Effector memory CD8-positive, alpha-beta T cell (primary cell): ENCODE results near the gene PITPNM3.
A peak's percentile ranks its signal among the peaks of the same experiment; 100 is the strongest.

Experiments used
- ATAC-seq: fragments of 150-1000 bp; cut with Tn5 transposase; replicated peaks from 2 replicates; pipeline ENCODE4 v1.10.0; 2021; ENCODE audit warnings: mild to moderate bottlenecking, moderate library complexity
- DNase-seq, 3 experiments: peaks; one replicate each; pipeline ENCODE4 v3.0.0; 2021
- H3K27ac Mint-ChIP-seq, 2 donors: one replicate each; pipeline ENCODE4 v1.8.0; 2022; ENCODE audit warnings: mild to moderate bottlenecking in 2 of 2, mixed read lengths in 2 of 2, moderate library complexity in 2 of 2
- H3K27me3 Mint-ChIP-seq, 2 donors: one replicate each; pipeline ENCODE4 v1.8.0; 2022; ENCODE audit warnings: mixed read lengths in 2 of 2
- H3K36me3 Mint-ChIP-seq: one replicate; pipeline ENCODE4 v1.8.0; 2022; ENCODE audit warnings: mild to moderate bottlenecking, moderate library complexity, mixed read lengths; ENCODE audit not compliant: insufficient read depth
- H3K4me1 Mint-ChIP-seq, 2 donors: one replicate each; pipeline ENCODE4 v1.8.0; 2022; ENCODE audit warnings: low read depth in 2 of 2, mixed read lengths in 2 of 2
- H3K4me3 Mint-ChIP-seq, 2 donors: one replicate each; pipeline ENCODE4 v1.8.0; 2022; ENCODE audit warnings: mild to moderate bottlenecking in 2 of 2, mixed read lengths in 2 of 2, moderate library complexity in 2 of 2
- H3K9me3 Mint-ChIP-seq, 2 donors: one replicate each; pipeline ENCODE4 v1.8.0; 2022; ENCODE audit warnings: mixed read lengths in 2 of 2

PITPNM3 gene

DNA sequence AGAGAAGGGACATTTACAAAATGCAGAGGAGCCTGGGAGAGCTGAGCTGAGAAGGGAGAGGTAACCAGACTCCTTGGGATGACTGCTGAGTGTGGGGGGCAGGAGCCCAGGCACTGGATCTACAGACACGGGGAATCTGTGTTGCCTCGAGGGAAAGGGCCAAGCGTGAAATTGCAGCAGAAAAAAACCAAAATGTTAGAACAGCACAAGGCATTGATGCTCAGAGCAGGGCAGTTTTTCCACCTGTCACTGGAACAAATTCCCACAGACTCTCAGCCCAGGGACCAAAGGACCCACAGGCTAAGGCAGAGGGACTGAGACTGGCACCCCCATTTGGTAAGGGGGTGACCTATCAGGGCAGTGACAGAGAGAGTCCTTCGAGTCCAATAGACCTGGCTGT lies 2.0 kb downstream of the PITPNM3 start:
- H3K27me3 Mint-ChIP-seq: peaks cover 47 to 60% of the 10 kb centered on the region in 2 donors
- H3K27ac Mint-ChIP-seq: no peak overlapping the region
- peak overlapping the region; percentile 72 to 73 for H3K4me3 Mint-ChIP-seq
- ATAC-seq (no peak), DNase-seq (no peak)
- peaks cover 3% of the 10 kb centered on the region for H3K36me3 Mint-ChIP-seq
- H3K9me3 Mint-ChIP-seq: no peaks in the 10 kb centered on the region
- peaks cover 5 to 13% of the 10 kb centered on the region in 2 donors for H3K4me1 Mint-ChIP-seq

DNA sequence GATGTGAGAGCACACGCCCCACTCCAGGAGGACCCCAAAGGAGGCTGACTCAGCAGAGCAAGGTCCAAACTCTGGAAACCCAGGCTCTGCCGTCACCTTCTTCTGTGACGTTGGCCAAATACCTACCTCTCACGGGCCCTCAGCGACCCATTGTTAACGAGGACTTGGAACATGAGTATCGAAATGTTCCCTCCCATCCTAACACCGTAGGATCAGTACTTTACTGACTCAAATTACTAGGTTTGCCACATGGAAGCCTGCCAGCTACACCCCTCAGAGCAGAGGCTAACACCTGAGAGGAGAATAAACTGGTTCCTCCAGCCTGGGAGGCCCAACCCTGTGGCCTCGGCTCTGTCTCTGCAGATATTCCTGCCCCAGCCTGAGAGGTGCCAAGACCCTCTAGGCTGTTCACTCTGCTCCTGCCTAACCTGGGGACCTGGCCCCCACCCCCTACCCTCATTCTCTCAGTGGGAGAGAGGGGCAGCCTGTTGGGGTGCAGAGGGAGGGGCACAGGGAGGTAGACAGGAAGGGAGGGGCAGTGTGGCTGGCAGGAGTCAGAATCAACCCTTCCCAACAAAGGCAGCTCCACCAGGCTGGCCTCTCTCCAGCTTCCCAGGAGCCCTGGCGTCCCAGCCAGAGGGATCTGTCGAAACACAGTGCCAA lies 4.4 kb downstream of the PITPNM3 start:
- Mint-ChIP-seq H3K36me3 (peaks cover 3% of the 10 kb centered on the region), H3K27me3 (peaks cover 28 to 36% of the 10 kb centered on the region in 2 donors), H3K4me1 (peaks cover 13 to 15% of the 10 kb centered on the region in 2 donors), H3K27ac (no peak overlapping the region), H3K9me3 (no peaks in the 10 kb centered on the region), H3K4me3 (no peak overlapping the region)
- no peak for ATAC-seq
- DNase-seq: no peak

DNA sequence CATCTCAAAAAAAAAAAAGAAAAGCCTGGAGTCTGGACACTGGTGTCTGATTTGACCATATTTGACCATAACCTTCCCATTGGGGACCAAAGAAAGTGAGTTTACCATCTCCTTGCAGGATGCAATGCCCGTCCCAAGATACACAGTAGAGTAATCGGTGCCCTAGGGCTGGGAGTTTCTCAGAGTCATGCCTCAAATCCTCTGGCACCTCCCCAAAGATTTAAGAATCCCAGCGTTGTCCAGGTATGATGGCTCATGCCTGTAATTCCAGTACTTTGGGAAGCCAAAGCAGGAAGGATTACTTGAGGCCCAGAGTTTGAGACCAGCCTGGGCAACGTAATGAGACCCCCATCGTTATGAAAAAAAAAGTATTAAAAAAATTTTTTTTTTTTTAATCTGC lies 5.0 kb downstream of the PITPNM3 start:
- Mint-ChIP-seq H3K27me3 (peaks cover 23 to 30% of the 10 kb centered on the region in 2 donors), H3K9me3 (no peaks in the 10 kb centered on the region), H3K4me3 (no peak overlapping the region), H3K27ac (no peak overlapping the region), H3K4me1 (peaks cover 10 to 12% of the 10 kb centered on the region in 2 donors), H3K36me3 (peaks cover 3% of the 10 kb centered on the region)
- DNase-seq (no peak), ATAC-seq (no peak)

DNA sequence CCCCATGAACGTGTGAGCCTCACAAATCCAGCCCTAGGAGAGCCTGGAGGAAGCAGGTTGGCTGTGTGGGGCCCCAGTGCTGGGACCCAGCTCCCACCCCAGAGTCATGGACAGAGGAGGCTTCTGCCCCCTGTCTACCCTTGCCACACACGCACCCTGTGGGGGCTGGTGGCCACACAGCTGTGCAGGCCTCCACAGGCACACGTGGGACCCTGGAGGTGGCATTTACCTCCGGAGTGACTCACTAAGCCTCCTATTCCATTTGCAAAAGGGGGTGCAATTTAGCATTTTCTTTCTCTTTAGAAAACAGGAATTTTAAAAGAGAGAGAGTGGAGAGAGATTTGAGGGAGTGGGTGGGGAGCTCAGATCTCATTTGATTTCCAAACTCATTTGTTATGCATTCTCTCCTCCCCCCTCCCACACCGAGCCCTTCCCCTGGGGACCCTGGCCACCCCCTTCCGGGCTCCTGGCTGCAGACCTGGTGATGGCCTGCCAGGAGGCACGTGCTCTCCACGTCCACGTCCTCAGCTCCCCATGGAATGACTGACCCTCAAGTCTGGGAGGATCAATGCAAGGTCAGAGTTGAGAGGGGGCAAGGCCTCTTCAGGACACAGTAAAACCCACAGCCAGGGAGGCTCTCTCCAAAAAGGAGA lies 6.8 kb downstream of the PITPNM3 start:
- Mint-ChIP-seq H3K27me3 (peaks cover 17 to 19% of the 10 kb centered on the region in 2 donors), H3K4me3 (no peak overlapping the region), H3K4me1 (peaks cover 4 to 10% of the 10 kb centered on the region in 2 donors), H3K36me3 (peaks cover 3% of the 10 kb centered on the region), H3K27ac (no peak overlapping the region), H3K9me3 (no peaks in the 10 kb centered on the region)
- DNase-seq (no peak), ATAC-seq (no peak)

DNA sequence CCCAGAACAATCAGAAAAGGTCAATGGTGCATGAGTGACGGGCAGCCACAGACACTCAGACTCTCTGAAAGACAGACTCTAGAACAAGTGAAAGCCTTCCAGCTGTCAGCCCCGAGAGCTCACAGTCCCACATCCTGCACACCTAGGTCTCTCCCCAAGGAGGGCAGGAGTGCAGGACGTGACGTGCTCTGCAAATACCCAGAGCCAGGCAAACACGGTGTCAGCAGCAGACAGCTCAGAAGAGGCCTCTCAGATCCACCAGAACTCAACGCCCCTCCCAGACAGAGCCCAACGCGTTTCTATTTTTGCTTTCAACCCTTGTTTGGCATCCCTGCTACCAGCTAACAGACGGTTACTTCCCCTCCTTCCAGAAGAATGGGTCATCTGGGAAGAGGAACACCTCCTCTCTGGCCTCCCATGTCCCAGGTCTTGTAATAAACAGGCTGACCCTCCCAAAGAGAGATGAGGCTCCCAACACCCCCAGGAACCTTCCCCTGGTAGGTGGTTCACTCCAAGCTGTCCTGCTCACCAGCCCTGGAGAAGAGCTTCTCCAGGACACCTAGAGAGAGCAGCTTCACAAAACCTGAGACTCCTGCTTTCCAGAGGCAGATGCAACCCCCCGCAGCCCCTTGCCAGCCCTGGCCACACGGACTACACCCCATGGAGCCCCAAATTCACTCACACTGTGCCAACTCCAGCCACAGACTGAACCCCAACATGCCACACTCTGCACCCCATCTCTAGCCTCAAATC lies 7.6 kb downstream of the PITPNM3 start:
- no peaks in the 10 kb centered on the region for H3K9me3 Mint-ChIP-seq
- peaks cover 4 to 10% of the 10 kb centered on the region in 2 donors for H3K4me1 Mint-ChIP-seq
- H3K27ac Mint-ChIP-seq: peak overlapping the region in 1 of 2 donors; percentile 15
- H3K27me3 Mint-ChIP-seq: peaks cover 9 to 11% of the 10 kb centered on the region in 2 donors
- no peaks in the 10 kb centered on the region for H3K36me3 Mint-ChIP-seq
- no peak overlapping the region for H3K4me3 Mint-ChIP-seq
- no peak for ATAC-seq
- DNase-seq: no peak

DNA sequence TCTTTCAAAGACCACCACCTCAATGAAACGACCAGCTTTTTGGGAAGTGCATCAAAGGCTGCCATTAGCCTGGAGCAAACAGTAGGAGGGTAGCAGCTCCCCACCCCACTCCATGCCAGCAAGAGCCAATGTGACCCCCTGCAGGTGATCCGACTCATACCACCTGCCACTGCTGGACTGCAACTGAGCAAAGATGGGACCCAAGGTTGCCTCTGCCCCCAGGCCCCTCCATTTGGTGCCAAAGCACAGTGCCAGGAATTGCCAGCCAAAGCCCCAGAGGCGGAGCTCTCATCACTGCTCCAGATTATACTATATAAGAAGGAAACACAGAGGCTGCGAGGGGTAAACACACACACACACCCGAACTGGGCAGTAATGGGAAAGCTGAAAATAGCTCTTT lies 8.3 kb downstream of the PITPNM3 start:
- no peak for ATAC-seq
- Mint-ChIP-seq H3K27me3 (peaks cover 4% of the 10 kb centered on the region in 2 donors), H3K27ac (no peak overlapping the region), H3K9me3 (no peaks in the 10 kb centered on the region), H3K4me1 (peaks cover 4 to 10% of the 10 kb centered on the region in 2 donors), H3K36me3 (no peaks in the 10 kb centered on the region), H3K4me3 (no peak overlapping the region)
- DNase-seq: no peak

DNA sequence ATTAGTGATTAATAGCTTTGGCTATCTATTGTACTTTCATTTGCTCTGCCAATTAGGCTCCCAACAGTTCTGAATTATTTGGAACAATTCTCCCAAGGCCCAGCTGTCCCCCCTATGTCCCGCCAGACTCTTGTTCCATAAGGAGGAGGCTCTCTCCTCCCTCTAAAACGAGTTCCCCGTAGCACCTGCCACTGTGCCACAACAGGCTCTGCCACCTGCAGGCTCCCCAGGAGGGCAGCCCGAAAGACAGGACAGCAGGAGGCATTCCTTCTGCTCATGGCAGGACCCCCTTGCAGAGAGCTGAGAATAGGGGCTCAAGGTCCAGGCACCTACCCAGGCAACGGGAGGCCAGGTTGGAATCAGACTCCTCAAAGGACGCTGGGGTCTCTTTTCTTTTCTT lies 9.0 kb downstream of the PITPNM3 start:
- Mint-ChIP-seq H3K36me3 (no peaks in the 10 kb centered on the region), H3K27me3 (peaks cover 0 to 4% of the 10 kb centered on the region in 2 donors), H3K9me3 (no peaks in the 10 kb centered on the region), H3K27ac (no peak overlapping the region), H3K4me3 (no peak overlapping the region), H3K4me1 (peaks cover 4 to 10% of the 10 kb centered on the region in 2 donors)
- DNase-seq: no peak
- no peak for ATAC-seq

DNA sequence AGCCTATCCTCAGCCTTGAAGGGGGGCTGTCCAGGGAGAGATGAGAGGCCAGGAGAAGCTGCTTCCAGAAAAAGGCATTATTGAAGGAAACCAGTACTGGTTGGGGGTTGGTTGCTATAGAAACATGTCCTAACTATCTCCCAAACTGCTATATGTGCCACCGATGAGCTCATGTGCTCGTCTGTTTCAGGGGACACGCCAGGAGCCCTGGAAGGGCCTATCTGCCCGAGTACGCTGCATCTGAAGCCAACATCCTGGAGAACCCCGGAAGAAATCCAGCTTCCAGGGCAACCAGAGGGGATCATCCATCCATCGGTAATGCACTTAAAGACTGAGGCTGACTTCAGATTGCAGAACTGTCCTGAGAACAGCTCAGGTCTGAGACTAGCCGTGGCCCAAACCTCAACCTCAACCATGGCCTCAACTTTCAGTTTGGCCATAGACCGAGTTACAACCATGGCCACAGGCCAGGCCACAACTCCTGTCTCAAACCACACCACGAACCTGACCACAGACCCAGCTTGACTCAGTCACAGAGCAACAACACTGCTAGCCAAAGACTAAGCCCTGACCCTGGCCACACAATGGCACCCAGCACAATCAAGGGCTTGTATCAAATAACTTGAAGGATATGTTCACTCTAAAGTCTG lies 10.2 kb downstream of the PITPNM3 start:
- H3K27me3 Mint-ChIP-seq: peaks cover 0 to 7% of the 10 kb centered on the region in 2 donors
- no peaks in the 10 kb centered on the region for H3K36me3 Mint-ChIP-seq
- ATAC-seq (no peak), DNase-seq (no peak)
- H3K4me3 Mint-ChIP-seq: no peak overlapping the region
- peaks cover 4 to 10% of the 10 kb centered on the region in 2 donors for H3K4me1 Mint-ChIP-seq
- H3K9me3 Mint-ChIP-seq: no peaks in the 10 kb centered on the region
- no peak overlapping the region for H3K27ac Mint-ChIP-seq

DNA sequence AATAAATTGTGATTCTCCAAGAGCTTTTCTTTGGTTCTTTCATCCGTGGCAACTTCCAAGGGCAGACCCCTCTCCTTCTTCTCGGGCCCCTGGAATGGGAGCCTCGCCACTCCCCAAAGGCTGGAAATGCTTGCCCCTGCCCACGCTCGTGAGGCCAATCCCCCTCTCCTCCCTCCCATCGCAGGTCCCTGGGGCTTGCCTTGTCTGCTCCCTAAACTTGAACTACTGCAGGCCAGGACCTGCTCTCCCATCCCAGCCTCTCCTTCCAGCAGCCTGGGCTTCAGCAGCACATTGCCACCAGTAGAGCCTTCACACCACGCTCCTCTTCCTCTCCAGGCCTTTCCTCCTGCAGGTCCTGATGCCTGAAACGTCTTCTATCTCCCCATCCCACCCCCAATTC lies 11.1 kb downstream of the PITPNM3 start:
- no peak for DNase-seq
- no peak for ATAC-seq
- H3K9me3 Mint-ChIP-seq: no peaks in the 10 kb centered on the region
- peaks cover 4 to 10% of the 10 kb centered on the region in 2 donors for H3K4me1 Mint-ChIP-seq
- no peak overlapping the region for H3K27ac Mint-ChIP-seq
- H3K27me3 Mint-ChIP-seq: peaks cover 0 to 12% of the 10 kb centered on the region in 2 donors
- no peak overlapping the region for H3K4me3 Mint-ChIP-seq
- no peaks in the 10 kb centered on the region for H3K36me3 Mint-ChIP-seq

DNA sequence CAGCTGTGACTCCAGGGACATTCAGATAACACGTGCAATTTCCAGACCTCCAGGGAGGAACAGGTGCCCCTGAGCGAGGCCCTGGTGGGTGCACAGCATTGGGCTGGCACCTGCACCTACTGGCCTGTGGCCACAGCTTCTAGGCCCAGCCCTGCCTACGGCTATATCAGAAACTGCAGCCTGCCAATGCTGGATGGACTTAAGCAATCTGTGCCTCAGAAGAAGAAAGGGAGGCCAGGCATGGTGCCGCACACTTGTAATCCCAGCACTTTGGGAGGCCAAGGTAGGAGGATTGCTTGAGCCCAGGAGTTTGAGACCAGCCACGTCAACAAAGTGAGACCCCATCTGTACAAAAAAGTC lies 12.4 kb downstream of the PITPNM3 start:
- DNase-seq: no peak
- Mint-ChIP-seq H3K4me3 (no peak overlapping the region), H3K9me3 (no peaks in the 10 kb centered on the region), H3K36me3 (no peaks in the 10 kb centered on the region), H3K27me3 (peaks cover 12 to 14% of the 10 kb centered on the region in 2 donors), H3K27ac (no peak overlapping the region), H3K4me1 (peaks cover 4 to 9% of the 10 kb centered on the region in 2 donors)
- no peak for ATAC-seq

DNA sequence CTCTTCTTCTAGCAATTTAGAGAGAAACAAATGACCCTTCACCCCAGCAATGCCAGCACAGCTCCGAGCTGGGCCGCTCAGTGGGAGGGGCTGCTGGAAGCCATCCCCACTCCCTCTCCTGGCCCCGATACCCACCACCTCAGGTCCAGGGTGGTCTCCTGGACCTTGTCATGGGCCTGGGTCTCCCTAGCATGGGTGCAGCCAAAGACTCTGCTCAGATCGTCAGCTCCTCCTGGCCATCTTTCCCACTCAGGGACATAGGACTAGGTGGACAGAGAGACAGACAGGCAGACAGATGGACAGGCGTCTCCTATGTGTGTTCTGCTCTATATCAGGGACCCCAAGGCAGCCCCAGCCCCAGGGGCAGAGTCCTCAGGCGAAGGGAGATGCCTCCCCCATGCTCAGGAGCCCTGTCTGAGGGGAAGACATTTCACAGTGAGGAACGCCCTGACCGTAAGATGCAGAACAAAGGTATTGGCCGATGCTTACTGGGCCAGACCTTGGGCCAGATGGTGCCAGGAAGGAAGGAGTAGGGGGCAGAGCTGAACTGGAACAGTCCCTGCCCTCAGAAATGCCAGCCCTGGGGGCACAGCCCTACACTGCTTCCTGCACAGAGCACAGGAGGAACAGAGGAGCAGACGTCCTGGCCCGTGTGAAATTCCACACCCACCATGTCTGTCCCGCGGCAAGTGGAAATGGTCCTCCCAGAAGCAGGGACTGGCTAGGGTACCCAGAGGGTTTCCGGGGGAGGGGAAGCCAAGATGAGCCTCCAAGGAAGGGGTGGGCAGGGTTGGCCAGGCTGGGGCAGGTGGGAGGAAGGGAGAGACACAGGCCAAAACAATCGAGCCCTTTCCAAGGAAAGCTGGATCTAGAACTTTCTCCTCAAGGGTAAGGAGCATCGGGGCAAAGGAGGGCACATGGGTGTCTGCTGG lies 13.0 kb downstream of the PITPNM3 start:
- no peak overlapping the region for H3K4me3 Mint-ChIP-seq
- ATAC-seq (no peak), DNase-seq (no peak)
- H3K27ac Mint-ChIP-seq: peak overlapping the region in 1 of 2 donors; percentile 35
- H3K9me3 Mint-ChIP-seq: no peaks in the 10 kb centered on the region
- peaks cover 18% of the 10 kb centered on the region in 2 donors for H3K27me3 Mint-ChIP-seq
- H3K36me3 Mint-ChIP-seq: no peaks in the 10 kb centered on the region
- H3K4me1 Mint-ChIP-seq: peaks cover 3% of the 10 kb centered on the region in 2 donors

DNA sequence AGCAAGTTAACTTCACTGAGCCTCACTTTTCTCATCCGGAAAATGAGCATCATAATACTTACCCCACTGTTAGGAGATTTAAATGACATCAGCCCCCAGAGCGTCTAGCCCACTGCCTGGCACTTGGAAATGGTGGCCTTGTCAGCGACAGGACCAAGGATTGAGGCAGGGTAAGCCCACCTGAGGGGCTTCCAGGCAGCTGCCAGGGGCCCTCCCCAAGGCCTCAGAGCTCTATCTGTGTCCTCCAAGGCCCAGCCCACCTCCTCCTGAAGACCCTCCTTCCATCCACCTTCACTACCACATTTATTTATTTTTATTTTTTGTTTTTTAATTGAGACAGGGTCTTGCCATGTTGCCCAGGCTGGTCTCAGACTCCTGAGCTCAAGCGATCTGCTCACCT lies 13.8 kb downstream of the PITPNM3 start:
- H3K4me1 Mint-ChIP-seq: peaks cover 0 to 1% of the 10 kb centered on the region in 2 donors
- H3K27me3 Mint-ChIP-seq: peaks cover 18% of the 10 kb centered on the region in 2 donors
- peak overlapping the region in 1 of 2 donors; percentile 35 for H3K27ac Mint-ChIP-seq
- no peak for DNase-seq
- ATAC-seq: no peak
- H3K36me3 Mint-ChIP-seq: no peaks in the 10 kb centered on the region
- no peaks in the 10 kb centered on the region for H3K9me3 Mint-ChIP-seq
- no peak overlapping the region for H3K4me3 Mint-ChIP-seq
